ENCODE results near the gene NMT1. TPM values are rescaled to one million over a fixed set of nuclear protein-coding genes. Genes with fewer than 3 reads are reported as not detected.
A peak's percentile ranks its signal among the peaks of the same experiment; 100 is the strongest.

NMT1 gene
- total RNA-seq, 1 experiment from 2014 or later, result 117 TPM

DNA sequence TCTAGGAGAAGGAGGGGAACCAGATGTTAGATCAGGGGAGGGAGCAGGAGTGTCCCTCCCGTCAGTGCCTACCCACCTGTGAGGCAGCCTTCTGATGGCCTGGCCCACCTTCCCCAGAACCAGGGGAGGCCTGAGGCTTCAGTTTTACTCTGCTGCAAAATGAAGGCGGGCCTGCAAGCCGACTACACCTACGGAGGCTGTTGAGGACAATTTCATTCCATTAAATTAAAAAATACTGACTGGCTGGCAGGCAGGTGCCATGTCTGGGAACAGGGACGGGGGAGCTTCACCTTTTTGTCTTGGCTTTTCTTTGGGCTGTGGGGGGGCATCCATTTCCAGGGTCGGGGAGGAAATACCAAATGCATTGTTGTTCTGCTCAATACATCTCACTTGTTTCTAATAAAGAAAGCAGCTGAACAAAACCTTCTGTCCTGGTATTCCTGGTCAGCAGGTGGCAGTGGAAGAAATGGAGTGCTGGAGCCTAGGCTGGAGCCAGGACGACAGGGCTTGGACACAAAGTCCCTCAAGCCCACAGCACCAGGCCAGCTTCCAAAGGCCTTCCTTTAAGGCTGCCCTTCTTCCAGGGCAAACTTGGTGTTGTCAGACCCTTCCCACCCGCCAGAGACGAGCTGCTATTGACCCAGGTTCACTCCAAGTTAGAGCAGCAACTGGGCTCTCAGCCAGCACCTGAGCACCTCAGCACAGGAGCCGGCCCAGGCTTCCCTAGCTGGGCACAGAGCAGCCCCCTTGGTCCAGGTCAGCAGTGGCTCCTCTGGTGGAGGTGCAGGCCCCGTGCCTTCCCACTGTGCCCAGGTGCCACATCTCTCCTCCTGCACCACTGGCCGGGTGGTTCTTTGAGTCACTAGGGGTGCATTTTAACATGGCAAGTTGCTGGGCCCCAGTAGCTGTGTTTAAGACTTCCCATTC is 47.7 kb downstream of the NMT1 start:
- intact Hi-C loops (cut with micrococcal nuclease), result loop anchor here (1.0 kb wide), 1 partner anchor 24 kb away; no protein-coding TSS in a partner anchor
- Histone ChIP-seq H3K79me2 (ENCODE audit: low read length) (no peaks in the 10 kb centered on the region), H3K27ac (ENCODE audit: low read length) (no peak overlapping the region)

DNA sequence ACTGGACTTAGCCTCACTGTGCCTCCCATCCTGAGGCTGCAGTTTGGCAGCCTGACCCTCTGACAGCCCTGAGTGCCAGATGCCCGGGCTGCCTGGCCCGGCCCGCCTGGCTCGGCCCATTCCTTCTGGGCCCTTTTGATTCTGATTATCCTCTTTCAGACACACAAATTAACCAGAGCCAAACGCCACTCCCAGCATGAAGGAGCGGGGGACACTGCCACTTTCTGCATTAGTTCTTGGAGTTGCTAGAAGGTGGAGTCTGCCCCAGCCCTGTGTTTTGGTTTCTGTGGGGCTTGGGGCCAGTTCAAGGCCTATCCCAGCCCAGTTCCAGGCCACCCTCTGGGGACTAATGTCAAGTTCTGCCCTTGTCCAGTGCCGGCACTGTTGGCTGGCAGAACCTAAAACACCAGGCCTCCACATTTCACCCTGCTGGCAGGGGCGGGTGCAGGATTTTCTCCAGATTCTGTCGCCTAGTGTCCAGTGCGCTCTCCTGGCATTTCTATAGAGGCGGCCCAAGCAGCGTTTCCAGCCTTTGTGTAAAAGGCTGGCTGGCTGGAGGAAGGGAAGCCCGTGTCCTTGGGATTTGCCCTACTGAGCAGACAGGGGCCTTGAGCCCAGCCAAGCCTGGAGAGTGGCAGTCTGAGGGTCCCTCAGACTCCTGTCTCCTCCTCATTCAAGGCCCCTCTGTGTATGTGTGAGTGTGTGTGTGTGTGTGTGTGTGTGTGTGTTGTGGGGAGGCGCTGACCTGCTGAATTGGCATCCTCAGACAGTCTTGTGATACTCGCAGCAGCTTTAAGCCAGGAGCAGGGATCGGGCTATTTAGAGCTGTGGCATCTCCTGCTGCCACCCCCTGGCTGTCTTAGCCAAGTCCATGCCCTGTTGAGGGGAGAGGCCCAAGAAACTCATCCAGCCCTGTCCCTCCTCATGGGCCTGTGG is 49.8 kb downstream of the NMT1 start:
- Histone ChIP-seq H4K20me1 (ENCODE audit: low read length) (no peaks in the 10 kb centered on the region), H3K4me1 (ENCODE audit: insufficient read depth, low read length) (no peaks in the 10 kb centered on the region), H3K79me2 (ENCODE audit: low read length) (no peaks in the 10 kb centered on the region), H3K27ac (ENCODE audit: low read length) (no peak overlapping the region), H3K36me3 (ENCODE audit: low read depth, low read length) (peaks cover 19% of the 10 kb centered on the region; the same call in 1 of the 2 replicates), H3K9me3 (ENCODE audit: low read length) (no peaks in the 10 kb centered on the region), H2AFZ (ENCODE audit: low read length) (no peak overlapping the region), H3K4me2 (ENCODE audit: low read length) (no peak overlapping the region), H3F3A (ENCODE audit: low read length, unreplicated experiment) (peaks cover 3% of the 10 kb centered on the region), H3K4me3 (ENCODE audit: low read length) (no peak overlapping the region), H3K9me2 (replicated peaks; ENCODE audit: low read length) (no peaks in the 10 kb centered on the region), H3K27me3 (ENCODE audit: low read length) (no peaks in the 10 kb centered on the region), H3K9ac (ENCODE audit: low read length) (no peak overlapping the region)
- TF ChIP-seq EZH2 (IDR thresholded peaks at IDR 0.05; ENCODE audit: low read length, unreplicated experiment) (no peak), EZH2phosphoT487 (IDR thresholded peaks at IDR 0.05; ENCODE audit: borderline replicate concordance, low read length) (no peak)
- TF ChIP-seq, protein P1, sequence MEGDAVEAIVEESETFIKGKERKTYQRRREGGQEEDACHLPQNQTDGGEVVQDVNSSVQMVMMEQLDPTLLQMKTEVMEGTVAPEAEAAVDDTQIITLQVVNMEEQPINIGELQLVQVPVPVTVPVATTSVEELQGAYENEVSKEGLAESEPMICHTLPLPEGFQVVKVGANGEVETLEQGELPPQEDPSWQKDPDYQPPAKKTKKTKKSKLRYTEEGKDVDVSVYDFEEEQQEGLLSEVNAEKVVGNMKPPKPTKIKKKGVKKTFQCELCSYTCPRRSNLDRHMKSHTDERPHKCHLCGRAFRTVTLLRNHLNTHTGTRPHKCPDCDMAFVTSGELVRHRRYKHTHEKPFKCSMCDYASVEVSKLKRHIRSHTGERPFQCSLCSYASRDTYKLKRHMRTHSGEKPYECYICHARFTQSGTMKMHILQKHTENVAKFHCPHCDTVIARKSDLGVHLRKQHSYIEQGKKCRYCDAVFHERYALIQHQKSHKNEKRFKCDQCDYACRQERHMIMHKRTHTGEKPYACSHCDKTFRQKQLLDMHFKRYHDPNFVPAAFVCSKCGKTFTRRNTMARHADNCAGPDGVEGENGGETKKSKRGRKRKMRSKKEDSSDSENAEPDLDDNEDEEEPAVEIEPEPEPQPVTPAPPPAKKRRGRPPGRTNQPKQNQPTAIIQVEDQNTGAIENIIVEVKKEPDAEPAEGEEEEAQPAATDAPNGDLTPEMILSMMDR (conservative IDR thresholded peaks at IDR 0.05; ENCODE audit: low read depth, low read length), result no peak
- CTCF ChIA-PET, result interaction anchor here (1.0 kb wide), 1 partner anchor 22 kb away, joined by 3 read pairs; no protein-coding TSS in a partner anchor
- intact Hi-C loops (cut with micrococcal nuclease), result no loop called here
- POLR2A ChIA-PET (ENCODE audit: unreplicated experiment), result no interaction called here
- DNase-seq (no peak), ATAC-seq (peak; percentile 27)
- no TSS peak for BruUV-seq (replicated peaks)

More for the DNA sequence above, 47.7 kb downstream of the NMT1 start:
- ChIA-PET POLR2A (ENCODE audit: unreplicated experiment) (no interaction called here), CTCF (interaction anchor here (0.5 to 2.5 kb wide), 3 partner anchors 26 to 187 kb away, joined by 3 to 11 read pairs (median 4); partner anchors contain the start of gene ACBD4)
- Histone ChIP-seq H3K4me2 (ENCODE audit: low read length) (no peak overlapping the region), H3K9me2 (replicated peaks; ENCODE audit: low read length) (no peaks in the 10 kb centered on the region), H3K27me3 (ENCODE audit: low read length) (no peaks in the 10 kb centered on the region), H3K4me1 (ENCODE audit: insufficient read depth, low read length) (no peaks in the 10 kb centered on the region), H2AFZ (ENCODE audit: low read length) (no peak overlapping the region), H3K9me3 (ENCODE audit: low read length) (no peaks in the 10 kb centered on the region), H3F3A (ENCODE audit: low read length, unreplicated experiment) (peaks cover 3% of the 10 kb centered on the region), H3K4me3 (ENCODE audit: low read length) (no peak overlapping the region), H3K9ac (ENCODE audit: low read length) (no peak overlapping the region), H3K36me3 (ENCODE audit: low read depth, low read length) (peaks cover 39% of the 10 kb centered on the region), H4K20me1 (ENCODE audit: low read length) (no peaks in the 10 kb centered on the region)
- BruUV-seq (replicated peaks), result TSS peak; percentile 1
- TF ChIP-seq EZH2phosphoT487 (IDR thresholded peaks at IDR 0.05; ENCODE audit: borderline replicate concordance, low read length) (no peak), EZH2 (IDR thresholded peaks at IDR 0.05; ENCODE audit: low read length, unreplicated experiment) (no peak)
- TF ChIP-seq, protein P1 (conservative IDR thresholded peaks at IDR 0.05; ENCODE audit: low read depth, low read length), result peak; percentile 51
- DNase-seq, result peak; percentile 39
- peak; percentile 39 for ATAC-seq

All from PC-3 (cell line).